GM21381 (cell line): Measurements from ENCODE around the gene GSTT2.
"Not testable (repeated sequence)": the region's sequence is repeated elsewhere in the genome, so short reads cannot be mapped to it uniquely, and the experiment has no call there.

Source experiments
- ATAC-seq: cut with Tn5 transposase; IDR thresholded peaks from one replicate; pipeline ENCODE4 v1.9.1; 2021; ENCODE audit warnings: mild to moderate bottlenecking, moderate library complexity; ENCODE audit not compliant: unreplicated experiment

GSTT2 gene

GRCh38 chr22:23974345-23974744, 5.6 kb upstream of the GSTT2 start, which contains the start of gene DDT:
Gene DDT, minus strand, starts transcription at chr22:23974441. Its CDS starts 27 bp downstream, at chr22:23974414.
- ATAC-seq = peak; percentile 77

GRCh38 chr22:23974836-23975352, 5.0 kb upstream of the GSTT2 start:
- ATAC-seq = not testable (repeated sequence)

- ATAC-seq = not testable (repeated sequence)
Measured at GRCh38 chr22:23977304-23977703, 2.6 kb upstream of the GSTT2 start.

GRCh38 chr22:23980567-23980966, 633 bp downstream of the GSTT2 start:
- ATAC-seq = not testable (repeated sequence)

GRCh38 chr22:23984430-23984829, 4.5 kb downstream of the GSTT2 start:
- no peak for ATAC-seq

GRCh38 chr22:23986089-23986488, 6.2 kb downstream of the GSTT2 start:
- not testable (repeated sequence) for ATAC-seq

GRCh38 chr22:23986538-23987178, 6.7 kb downstream of the GSTT2 start:
- ATAC-seq = not testable (repeated sequence)

GRCh38 chr22:23989583-23990244, 9.8 kb downstream of the GSTT2 start:
- not testable (repeated sequence) for ATAC-seq

- not testable (repeated sequence) for ATAC-seq
Measured at GRCh38 chr22:23993080-23993479, 13.1 kb downstream of the GSTT2 start.

GRCh38 chr22:23993581-23994177, 13.7 kb downstream of the GSTT2 start:
- not testable (repeated sequence) for ATAC-seq

GRCh38 chr22:23997092-23997491, 17.2 kb downstream of the GSTT2 start:
- ATAC-seq = no peak

- ATAC-seq = not testable (repeated sequence)
Measured at GRCh38 chr22:23999779-24000178, 19.8 kb downstream of the GSTT2 start.

GRCh38 chr22:24001314-24001713, 21.4 kb downstream of the GSTT2 start:
- no peak for ATAC-seq

GRCh38 chr22:24002272-24002671, 22.3 kb downstream of the GSTT2 start:
- ATAC-seq = no peak

GRCh38 chr22:24002851-24003250, 22.9 kb downstream of the GSTT2 start:
- ATAC-seq = no peak

- ATAC-seq = no peak
Measured at GRCh38 chr22:24003887-24004286, 24.0 kb downstream of the GSTT2 start.

- ATAC-seq = no peak
Measured at GRCh38 chr22:24005201-24005600, 25.3 kb downstream of the GSTT2 start, which contains the start of gene GSTT4. Gene GSTT4, minus strand, starts transcription at chr22:24005453. Its CDS starts 97 bp downstream, at chr22:24005356.

- no peak for ATAC-seq
Measured at GRCh38 chr22:24006207-24006913, 26.4 kb downstream of the GSTT2 start.

- ATAC-seq = no peak
Measured at GRCh38 chr22:24006914-24007214, 26.9 kb downstream of the GSTT2 start.

GRCh38 chr22:24007253-24008021, 27.5 kb downstream of the GSTT2 start:
- ATAC-seq = no peak

GRCh38 chr22:24008022-24008283, 28.0 kb downstream of the GSTT2 start:
- ATAC-seq = no peak
